GM18505 (cell line): ENCODE measurements around the gene SOBP.

ENCODE experiments used
- ATAC-seq: cut with Tn5 transposase; IDR thresholded peaks from one replicate; pipeline ENCODE4 v1.9.1; 2021; ENCODE audit not compliant: unreplicated experiment
- POLR2A ChIP-seq: IDR thresholded peaks from 4 replicates; pipeline ENCODE4 v1.6.1; 2011; ENCODE audit warnings: borderline replicate concordance; ENCODE audit not compliant: insufficient read depth, insufficient read length; ENCODE audit errors: extremely low read depth

The SOBP gene

GRCh38 chr6:107636486-107636885 lies 146.6 kb downstream of the SOBP start:
- no peak for TF ChIP-seq POLR2A

GRCh38 chr6:107637316-107638315 lies 147.7 kb downstream of the SOBP start:
- no peak for TF ChIP-seq POLR2A
- ATAC-seq = no peak

More at GRCh38 chr6:107636486-107636885, 146.6 kb downstream of the SOBP start:
- ATAC-seq = no peak

GRCh38 chr6:107638493-107638892 lies 148.6 kb downstream of the SOBP start:
- TF ChIP-seq POLR2A = no peak
- ATAC-seq = no peak

- no peak for TF ChIP-seq POLR2A
- ATAC-seq = no peak
These were observed 149.6 kb downstream of the SOBP start for GRCh38 chr6:107639511-107639910.

- no peak for ATAC-seq
- TF ChIP-seq POLR2A = no peak
These were observed 151.2 kb downstream of the SOBP start for GRCh38 chr6:107641071-107641470.

- no peak for TF ChIP-seq POLR2A
- ATAC-seq = no peak
These were observed 151.6 kb downstream of the SOBP start for GRCh38 chr6:107641500-107641941.

- peak; percentile 79 for ATAC-seq
- no peak for TF ChIP-seq POLR2A
These were observed 152.4 kb downstream of the SOBP start for GRCh38 chr6:107642095-107642860.

- no peak for TF ChIP-seq POLR2A
- ATAC-seq = peak; percentile 10
These were observed 153.0 kb downstream of the SOBP start for GRCh38 chr6:107642861-107643328.

GRCh38 chr6:107644513-107644912 lies 154.6 kb downstream of the SOBP start:
- TF ChIP-seq POLR2A = no peak

GRCh38 chr6:107645740-107646139 lies 155.8 kb downstream of the SOBP start:
- TF ChIP-seq POLR2A = no peak
- no peak for ATAC-seq

More at GRCh38 chr6:107644513-107644912, 154.6 kb downstream of the SOBP start:
- ATAC-seq = no peak

- no peak for TF ChIP-seq POLR2A
- no peak for ATAC-seq
These were observed 156.3 kb downstream of the SOBP start for GRCh38 chr6:107646176-107646575.

GRCh38 chr6:107646776-107647438 lies 157.0 kb downstream of the SOBP start:
- no peak for ATAC-seq
- no peak for TF ChIP-seq POLR2A
